NCI-H2171 treated with DMSO at 0.1 percent for 48 hours (cell line): ENCODE results near the gene ULBP3.
"Not testable (repeated sequence)": the region's sequence is repeated elsewhere in the genome, so short reads cannot be mapped to it uniquely, and the experiment has no call there.

ENCODE experiments used
- DNase-seq: peaks from one replicate; lab custom pipeline; 2025; lab: John Stamatoyannopoulos, UW

The ULBP3 gene

DNA sequence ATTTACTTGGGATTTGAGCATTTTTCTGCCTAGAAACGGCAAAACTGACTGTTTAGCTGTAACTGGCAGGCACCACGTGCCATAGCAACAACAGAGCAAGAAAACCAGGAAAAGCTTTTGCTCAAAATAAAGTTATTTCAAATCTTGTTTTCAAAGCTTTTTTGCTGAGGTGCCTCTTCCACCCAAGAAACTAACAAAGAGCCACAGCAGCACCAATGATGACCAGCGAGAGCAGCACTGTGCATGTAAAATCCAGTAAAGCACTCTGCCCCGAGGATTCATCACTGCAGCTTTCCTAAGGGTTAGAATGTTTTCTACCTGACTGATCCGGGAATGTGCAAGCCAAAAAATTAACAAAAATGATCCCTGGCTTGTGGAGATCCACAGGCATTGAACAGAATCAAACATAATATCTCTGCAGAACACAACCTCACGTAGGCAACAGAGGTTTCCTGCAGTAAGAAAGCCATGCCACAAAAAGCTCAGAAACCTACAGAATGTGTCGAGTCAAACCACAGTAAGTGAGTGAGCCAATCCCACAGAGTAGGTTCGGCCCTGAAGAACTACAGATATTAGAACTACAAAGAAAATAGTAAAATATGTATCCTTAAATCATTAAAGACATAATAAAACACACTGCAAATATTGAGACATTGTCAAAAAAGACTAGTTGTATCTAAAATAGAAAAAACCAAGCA, 7.4 kb upstream of the ULBP3 start:
- no peak for DNase-seq

DNA sequence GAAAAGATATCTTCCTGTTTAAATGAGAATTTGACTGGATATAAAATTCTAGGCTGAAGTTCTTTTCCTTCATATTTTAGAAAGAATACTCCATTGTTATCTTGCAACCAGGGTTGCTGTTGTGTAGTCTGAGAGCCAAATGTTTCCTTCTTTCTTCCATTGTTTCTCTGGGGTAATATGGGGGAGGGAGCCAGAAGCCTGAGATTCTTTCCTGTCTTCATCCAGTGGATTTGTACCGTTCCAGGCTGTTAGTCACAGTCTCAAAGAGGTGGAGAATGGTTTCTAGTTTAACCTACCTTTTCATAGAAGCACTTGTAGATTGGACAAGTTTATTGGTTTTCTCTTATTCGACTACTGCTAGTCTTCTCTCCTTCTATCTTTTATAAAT, 6.1 kb upstream of the ULBP3 start:
- DNase-seq = no peak

DNA sequence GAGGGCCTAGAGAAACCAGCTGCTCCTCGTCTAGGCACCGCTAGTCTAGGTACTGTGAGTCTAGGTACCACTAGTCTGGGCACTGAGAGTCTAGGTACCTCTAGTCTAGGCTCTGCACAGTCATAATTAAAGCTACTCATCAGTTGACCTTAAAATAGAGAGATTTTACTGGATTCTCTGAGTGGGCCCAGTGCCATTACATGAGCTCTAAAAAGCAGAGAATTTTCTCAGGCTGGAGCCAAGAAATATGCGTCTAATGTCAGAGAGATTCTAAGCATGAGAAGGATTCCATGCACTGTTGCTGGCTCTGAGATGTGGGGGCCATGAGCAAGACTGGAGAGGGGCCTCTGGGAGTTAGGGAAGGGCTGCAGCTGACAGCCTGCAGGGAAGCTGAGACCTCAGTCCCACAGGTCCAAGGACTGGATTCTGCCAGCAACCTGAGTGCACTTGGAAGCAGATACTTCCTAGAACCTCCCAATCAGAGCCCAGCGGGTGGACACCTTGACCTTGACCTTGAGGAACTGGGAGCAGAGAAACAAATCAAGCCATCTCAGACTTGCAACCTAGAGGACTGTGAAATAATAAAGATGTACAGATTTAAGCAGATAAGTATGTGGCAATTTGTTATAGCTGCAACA, 5.6 kb upstream of the ULBP3 start:
- DNase-seq = not testable (repeated sequence)

DNA sequence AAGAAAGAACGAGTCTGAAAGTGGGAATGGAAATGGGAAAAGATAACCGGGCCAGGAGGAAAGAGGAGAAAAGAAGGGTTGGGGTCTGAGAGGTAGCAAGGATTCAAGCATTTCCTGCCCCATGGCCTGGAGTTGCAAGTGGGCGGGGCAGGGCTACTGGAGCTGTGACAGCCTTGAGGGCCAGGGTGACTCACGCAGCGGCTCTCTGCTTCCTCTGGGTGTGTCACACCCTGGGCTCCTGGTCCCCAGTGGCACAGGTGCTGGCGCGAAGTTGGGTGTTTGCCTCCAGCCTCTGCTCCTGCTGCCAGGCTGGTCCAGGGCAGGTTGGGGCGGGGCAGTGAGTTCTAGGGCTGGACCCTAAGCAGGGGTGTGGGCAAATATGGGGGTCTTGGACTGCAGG, 3.3 kb upstream of the ULBP3 start:
- no peak for DNase-seq

DNA sequence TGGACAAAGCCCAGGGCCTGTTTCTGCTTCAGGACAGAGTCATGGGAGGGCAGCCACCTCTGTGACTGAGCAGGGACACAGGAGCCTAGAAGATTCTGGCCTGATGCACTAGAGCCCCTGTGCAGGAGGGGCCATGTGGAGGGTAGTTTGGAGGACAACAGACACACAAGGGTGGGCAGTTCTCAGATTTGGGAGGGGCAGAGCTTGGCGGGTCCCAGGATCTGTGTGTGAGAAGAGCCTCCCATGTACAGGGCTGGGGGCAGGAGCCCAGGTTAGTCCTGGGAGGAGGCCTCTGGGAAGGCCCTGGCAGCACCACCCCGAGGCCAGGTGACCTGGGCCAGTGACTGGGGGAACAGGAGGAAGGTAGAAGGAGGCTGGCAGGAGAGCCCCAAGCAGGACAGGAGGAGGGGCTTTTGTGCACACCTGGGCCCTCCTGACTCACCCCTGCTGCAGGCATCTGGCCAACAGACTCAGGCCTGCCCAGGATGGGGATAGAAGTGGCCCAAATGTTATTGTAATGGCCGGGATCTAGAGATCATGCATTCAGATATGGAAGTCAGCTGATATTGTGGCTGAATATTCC, 1.4 kb upstream of the ULBP3 start:
- DNase-seq = no peak

DNA sequence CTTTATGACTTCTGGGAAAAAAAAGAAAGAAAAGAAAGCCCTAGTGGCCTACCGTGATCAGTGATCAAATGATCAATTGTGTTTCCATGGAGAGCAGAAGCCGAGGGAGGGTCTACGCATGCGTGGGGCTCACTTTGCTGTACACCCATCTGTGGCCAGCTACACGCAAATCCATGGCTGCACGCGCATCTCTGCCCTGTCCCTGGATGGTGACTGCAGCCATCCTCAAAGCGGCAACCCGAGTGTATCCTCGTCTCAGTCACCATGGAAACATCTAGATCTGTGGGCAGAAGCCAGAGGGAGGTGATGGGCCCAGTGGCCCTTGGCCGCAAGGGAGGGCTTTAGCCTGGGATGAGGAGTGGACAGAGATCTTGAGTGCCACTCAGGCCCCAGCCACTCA, 785 bp upstream of the ULBP3 start:
- no peak for DNase-seq

DNA sequence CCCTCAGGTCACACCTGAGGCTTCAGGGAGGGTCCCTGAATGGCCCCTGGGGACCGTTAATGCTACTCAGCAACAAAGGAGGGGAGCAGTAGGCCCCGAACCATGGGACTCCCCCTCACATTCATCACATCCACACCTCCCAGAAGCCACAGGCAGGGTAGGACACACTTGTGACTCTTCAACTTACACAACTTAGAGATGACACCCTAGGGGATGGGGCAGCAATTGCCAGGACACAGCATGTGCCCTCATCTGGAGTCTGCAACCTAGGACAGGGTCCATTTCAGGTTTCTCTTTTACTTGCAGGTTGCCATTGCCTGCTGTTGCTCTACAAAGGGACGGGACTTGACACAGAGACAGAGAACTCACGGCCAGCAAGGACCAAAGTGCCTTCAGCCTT, 770 bp downstream of the ULBP3 start:
- no peak for DNase-seq

DNA sequence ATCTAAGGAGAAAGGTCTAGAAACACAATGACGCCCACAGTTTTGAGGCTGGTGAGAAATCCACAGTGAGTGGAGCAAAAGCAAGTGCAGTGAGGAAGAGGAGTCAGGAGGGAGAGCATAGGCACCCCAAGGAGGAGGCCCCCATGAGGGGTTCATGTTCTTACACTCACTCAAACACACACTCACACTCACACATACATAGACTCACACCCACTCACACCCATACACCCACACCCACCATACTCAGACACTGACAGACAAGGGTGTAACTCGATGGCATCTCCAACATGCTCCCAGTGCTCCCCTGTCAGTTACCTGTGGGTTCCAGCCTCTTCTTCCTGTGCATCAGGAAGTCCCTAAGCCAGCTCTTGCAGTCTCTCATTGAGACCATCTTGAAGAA, 3.8 kb downstream of the ULBP3 start:
- DNase-seq = no peak

DNA sequence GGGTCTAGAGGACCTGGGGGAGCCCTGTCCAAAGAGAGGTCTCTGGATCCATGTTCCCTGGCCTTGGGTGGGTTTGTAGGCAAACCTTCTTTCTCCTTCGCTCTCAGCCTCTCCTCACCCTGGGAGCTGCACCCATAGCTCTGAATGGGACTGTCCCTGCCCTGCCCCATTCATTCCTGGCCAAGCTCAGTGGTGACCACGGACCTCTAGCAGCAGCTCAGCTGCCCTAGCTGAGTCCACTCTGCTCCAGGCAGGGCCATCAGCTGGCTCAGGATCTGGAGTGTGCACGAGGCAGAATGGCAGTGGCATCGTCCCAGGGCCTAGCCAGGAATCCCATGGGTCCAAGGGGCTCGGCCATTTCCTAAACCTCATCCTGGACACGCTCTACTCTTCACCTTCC, 5.3 kb downstream of the ULBP3 start:
- no peak for DNase-seq

DNA sequence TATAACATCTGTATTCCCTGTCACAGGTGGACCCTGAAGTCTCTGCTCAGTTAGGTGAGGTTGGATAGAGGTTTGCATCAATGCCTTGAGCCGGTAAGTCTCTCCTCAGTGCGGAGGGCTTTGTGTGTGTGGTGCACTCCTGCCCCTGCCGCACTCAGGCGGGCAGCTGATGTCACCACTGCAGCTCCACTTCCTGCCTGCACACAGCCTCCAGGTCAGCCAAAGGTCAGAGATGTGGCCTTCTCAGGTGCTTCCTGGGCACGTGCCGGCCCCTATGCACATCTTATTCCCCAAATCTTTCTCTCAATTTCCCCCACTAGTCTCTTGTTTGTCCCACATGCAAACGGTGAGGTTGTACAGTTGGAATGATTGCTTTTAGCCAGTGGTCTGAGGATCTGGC, 8.9 kb downstream of the ULBP3 start:
- not testable (repeated sequence) for DNase-seq

DNA sequence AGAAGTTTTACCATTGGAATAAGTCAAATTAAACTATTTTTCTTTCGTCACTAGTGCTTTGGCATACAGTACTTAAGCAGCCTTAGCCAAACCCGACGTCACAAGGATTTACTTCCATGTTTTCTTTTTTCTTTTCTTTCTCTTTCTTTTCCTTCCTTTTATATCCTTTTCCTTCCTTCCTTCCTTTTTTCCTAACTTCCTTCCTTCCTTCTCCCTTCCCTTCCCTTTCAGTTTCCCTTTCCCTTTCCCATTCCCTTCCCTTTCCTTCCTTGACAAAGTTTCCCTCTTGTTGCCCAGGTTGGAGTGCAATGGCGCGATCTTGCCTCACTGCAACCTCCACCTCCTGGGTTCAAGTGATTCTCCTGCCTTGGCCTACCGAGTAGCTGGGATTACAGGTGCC, 9.9 kb downstream of the ULBP3 start:
- no peak for DNase-seq

DNA sequence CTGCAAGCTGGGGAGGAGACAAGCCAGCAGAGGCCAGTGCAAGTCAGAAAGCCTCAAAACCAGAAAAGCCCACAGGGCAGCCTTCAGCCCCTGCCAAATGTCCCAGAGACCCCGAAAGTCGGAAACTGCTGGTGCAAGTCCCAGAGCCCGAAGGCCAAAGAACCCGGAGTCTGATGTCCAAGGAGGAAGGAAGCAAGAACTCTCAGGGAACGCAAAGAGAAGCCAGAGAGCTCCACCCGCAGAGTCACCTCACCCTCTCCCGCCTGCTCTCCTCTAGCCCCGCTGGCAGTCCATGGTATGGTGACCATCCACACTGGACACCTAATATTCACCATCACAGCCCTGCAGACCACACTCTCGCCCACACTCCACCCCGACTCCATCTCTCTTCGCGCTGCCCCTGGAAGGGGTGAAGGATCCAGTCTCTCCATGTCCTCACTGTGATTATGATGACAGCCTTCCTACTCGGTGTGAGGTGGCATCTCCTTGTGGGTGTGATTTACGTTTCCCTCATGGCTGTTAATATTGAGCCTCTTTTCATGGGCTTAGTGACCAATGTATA, 10.6 kb downstream of the ULBP3 start:
- no peak for DNase-seq

DNA sequence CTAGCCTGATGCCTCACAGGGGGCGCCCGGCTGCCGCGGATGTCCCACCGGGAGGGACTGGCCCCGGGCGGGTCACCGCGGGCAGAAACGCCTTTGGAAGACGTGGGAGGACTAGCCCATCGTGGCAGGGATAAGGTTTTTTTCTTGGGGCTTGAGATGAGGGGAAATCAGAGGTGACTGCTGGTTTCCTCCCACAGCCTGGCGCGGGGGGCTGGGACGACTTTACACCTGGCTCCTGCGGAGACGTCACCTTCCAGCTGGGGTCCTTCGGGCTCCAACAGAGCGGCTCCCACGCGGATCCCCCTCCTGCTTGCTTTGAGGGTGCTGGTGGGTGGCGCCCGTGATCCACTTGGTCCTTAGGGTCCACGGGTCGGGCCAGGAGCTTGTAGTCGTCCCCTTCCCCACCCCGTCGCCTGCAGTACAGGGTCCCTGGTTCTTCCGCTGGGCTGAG, 11.4 kb downstream of the ULBP3 start:
- no peak for DNase-seq

DNA sequence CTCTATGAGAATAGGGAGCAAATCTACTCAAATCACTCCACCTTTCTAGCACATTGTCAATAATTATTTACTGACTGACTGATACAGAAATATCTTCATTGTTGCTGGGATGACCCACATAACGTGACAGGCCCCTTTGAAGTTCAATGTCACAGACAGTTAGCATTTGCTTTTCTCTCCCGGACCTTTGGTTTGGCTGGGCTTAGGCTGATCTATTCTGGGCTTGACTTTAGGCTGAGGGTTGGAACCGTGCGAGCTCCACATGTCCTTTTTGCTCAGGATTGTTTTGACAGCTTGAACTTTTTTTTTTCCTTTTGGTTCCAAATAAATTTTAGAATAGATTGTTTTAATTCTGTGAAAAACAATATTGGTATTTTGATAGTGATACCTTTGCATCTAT, 12.0 kb downstream of the ULBP3 start:
- no peak for DNase-seq

DNA sequence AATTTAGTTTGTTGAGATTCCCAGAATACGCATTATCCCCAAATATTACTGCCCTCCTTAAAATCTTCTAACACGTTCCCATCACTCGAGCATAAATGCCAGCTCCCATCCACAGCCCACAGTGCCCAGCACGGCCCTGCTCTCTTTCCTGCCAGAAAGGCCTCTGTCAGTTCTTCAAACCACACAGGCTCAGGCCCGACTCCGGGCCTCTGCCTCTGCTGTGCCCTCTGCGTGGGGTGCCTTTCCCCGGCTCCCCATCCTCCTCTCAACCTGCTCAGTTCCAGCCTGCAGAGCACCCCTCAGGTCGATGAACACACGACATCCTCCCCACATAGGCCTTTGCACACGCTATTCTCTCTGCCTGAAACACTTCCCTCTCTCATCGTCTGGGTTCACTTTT, 12.8 kb downstream of the ULBP3 start:
- no peak for DNase-seq

DNA sequence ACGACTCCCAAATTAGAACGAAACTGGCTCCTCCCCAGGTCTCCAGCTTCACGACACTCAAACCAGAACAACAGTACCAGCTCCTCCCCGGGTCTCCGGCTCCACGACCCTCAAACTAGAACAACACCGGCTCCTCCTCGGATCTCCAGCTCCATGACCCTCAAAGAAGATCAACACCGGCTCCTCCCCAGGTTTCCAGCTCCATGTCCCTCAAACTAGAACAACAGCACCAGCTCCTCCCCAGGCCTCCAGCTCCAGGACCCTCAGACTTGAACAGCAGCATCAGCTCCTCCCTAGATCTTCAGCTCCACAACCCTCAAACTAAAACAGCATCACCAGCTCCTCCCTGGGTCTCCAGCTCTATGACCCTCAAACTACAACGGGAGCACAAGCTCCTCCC, 13.8 kb downstream of the ULBP3 start:
- no peak for DNase-seq

DNA sequence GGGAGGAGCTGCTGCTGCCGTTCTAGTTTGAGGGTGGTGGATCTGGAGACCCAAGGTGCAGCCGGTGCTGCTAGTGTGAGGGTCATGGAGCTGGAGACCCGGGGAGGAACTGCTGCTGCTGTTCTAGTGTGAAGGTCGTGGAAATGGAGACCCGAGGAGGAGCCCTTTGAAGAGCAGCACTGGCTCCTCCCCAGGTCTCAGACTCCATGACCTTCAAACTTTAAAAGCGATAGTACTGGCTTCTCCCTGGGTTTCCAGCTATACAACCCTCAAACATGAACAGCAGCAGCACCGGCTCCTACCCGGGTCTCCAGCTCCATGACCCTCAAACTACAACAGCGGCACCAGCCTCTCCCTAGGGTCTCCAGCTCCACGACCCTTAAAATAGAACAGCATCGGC, 15.5 kb downstream of the ULBP3 start:
- no peak for DNase-seq

DNA sequence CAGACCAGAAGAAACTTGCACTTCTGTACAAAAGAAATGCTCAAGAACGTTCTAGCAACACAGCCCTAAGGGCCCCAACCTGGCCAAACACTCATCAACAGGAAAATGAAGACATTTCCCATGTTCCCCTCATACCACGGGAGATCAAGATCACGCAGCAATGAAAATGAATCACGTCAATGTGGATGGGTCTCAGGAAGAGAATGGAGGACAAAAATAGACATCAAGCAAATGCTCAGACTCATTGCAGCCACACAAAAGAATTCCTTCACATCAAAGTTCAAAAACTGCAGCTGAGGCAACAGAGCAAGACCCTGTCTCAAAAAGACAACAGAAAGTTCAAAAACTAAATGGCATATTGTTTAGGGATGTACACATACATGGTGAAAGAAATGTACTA, 18.1 kb downstream of the ULBP3 start:
- DNase-seq = no peak

DNA sequence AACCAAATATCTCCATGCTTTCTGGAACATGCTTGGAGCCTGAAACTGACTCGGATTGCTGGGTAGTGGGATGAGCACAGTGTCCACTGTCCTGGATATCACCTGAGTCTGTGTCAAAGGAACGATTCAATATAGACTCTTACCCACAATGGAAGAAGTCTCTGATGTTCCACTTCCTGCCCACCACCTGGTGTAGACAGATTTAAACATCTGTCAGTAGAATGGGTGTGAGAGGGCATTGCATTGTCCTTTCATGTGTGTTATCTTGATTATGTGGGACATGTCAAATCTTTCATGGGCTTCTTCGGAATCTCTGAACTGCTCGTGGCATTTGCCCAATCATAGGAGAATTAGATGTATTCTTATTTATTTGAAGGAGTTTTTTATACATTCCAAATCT, 20.8 kb downstream of the ULBP3 start:
- no peak for DNase-seq

DNA sequence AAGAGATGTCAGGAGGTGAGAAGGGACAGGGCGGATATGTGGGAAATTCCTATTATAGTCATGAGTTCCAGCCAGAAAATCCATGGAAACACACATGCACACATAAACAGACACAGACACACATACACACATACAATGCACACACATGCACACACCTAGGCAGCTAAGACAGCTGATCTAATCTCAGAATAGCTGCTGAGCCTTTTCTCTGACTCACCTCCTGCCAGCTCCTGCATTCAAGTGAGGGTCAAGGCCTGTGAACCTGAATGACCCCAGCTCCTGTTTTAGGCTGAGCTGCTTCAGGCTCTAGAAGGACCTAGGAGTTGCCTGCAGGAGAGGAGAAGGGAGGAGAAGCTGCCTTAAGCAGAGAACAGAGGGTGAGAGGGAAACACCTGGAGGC, 22.0 kb downstream of the ULBP3 start:
- no peak for DNase-seq

DNA sequence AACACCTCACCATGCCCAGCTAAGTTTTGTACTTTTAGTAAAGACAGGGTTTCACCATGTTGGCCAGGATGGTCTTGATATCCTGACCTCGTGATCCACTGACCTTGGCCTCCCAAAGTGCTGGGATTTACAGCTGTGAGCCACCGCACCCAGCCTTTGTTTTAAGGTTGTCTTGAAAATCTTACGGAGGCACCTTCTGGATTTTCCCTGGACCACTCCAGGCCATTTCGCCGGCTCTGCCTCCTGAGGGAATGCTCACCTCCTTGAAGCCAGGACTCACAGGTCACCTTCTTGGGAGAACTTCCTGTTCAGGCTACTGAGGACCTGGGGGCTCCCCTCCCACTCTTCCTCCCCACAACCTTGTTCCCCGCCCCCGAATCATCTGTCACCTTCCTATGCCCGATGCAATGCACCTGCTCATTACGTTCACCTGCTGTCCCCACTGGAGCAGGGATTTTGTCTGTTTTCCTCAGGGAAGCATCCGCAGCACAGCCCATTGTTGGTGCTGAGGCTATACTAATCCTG, 24.2 kb downstream of the ULBP3 start:
- peak; percentile 21 for DNase-seq

DNA sequence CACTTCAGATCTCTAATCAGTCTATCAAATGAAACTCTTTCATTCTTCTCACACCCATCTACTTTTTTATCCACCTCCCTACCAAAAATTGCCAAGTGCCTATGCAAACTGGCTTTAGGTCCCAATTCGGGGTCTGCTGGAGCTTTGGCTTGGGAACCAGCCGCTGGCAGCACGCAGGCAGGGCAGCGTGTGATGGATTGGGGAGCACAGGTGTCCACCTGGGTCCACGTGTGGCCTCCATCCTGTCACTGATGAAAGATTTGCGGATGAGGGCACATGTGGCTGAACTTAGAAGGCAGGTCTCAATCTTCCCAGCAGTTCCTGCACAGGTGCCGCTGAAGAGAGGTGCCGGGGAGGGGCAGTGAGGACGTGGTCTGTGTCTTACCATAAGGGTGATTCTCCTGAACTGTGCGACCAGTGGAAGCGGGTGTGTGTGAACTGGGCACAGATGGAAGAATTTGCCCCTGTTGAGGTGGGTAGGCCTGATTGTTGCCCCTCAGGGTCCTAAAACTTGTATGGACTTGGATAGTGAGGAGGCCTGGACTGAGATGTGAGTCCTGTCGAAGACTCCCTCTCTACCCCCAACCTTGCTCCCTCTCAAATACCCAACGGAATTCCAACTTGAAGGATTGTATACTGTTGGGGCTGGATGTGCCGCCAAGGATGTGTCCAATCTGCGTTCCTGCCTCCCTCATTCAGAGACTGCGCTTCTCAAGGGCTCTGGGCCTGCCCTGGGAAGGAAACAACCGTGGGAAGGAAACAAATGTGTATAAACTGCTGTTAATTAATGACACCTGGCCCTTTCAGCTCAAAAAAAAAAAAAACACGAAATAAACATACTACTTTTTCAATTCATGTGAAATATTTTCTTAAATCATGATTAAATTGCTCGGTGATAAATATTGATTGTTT, 25.2 kb downstream of the ULBP3 start:
- no peak for DNase-seq
